ENCODE measurements around the gene OR1F1.

OR1F1 gene

DNA sequence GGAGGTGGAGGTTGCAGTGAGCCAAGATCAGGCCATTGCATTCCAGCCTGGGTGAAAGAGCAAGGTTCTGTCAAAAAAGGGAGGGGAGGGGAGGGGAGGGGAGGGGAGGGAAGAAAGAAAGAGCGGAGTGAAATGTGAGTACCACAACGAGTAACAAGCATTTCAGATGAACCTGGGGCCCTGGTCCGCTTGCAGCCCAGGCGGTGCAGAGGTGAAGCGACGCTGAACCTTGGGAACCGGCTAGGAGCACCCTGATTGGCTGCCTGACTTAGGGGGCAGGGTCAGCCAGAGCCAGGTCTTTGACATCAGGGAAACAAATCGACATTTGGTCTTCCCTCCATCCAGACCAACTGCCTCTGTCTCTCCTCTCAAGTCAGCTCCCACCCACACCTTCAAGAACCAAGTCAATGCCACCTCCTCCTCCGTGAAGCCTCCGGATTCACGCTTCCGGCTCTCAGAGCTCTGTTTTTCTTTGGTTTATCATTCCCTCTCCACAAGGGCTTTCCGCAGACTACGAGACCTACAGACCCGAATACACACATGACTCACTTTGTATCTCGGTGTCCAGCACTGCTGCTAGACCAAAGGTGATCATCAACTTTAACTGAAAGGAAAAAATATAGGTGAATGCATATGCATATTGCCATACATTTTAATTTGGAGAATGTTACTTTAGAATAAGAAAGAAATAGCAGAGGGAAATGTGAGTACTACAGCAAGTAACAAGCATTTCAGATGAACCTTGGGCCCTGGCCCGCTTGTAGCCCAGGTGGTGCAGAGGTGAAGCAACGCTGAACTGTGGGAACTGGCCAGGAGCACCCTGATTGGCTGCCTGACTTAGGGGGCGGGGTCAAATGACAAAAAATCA is 19.3 kb downstream of the OR1F1 start:
- DNase-seq, result no peak

DNA sequence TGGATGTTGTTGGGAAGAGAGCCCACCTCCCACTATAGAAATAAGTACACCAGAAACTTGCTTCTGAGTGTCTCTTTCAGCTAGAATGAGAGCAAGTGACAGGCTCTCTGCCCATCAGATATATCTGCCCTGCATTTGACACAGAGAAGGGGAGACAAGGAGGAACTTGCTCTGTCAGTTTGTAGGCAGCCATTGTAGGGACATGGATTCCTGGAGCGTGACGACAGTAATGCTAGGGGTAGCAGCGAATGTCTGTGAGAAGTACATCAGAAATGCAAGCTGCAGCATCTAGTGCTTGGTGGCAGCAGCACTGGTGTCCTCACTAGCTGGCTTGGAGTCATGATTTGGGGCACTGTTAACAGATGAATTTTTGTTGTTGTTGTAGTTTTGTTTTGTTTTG is 24.0 kb downstream of the OR1F1 start:
- DNase-seq, result no peak

DNA sequence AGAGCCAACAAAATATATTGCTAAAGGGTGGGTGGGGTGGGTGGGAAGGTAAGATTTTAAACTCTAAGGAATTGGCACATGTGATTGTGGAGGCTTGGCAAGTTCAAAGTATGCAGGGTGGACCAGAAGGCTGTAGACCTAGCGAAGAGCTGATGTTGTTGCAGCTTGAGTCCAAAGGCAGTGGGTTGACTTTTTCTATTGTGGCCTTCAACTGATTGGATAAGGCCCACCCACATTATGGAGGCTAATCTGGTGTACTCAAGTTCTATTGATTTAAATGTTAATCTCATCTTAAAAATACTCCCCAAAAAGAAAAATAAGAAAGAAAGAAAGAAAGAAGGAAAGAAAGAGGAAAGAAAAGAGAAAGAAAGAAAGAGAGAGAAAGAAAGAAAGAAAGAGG is 24.6 kb downstream of the OR1F1 start:
- DNase-seq, result no peak

DNA sequence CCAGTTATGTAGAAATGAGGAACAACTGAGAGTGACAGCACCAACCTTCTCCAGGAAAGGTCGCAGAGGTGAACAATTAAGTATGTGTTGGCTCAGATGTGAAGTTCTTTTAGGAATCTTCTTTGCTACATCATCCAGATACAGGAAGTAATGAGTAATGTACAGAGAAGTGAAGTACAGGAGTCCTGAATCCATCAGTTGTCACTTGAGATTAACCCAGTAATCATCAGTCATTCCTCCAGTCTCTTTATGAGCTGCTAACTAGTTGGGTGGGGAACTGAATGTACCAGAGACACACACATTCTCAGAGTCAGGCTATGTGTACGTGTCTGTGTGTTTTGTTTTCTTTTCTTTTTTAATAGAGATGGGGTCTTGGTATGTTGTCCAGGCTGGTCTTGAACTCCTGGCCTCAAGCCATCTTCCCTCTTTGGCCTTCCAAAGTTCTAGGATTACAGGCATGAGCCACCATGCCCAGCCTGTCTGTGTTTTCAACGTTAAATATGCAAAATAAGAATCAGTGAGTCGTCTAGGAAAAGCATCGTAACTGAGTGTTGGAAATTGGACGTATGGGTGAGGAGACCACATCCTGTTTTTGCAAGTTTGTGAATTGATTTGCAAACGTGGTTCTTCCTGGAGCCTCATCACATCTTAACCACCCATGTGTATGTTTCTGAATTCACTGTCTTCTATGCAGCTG is 27.0 kb downstream of the OR1F1 start:
- no peak for DNase-seq

DNA sequence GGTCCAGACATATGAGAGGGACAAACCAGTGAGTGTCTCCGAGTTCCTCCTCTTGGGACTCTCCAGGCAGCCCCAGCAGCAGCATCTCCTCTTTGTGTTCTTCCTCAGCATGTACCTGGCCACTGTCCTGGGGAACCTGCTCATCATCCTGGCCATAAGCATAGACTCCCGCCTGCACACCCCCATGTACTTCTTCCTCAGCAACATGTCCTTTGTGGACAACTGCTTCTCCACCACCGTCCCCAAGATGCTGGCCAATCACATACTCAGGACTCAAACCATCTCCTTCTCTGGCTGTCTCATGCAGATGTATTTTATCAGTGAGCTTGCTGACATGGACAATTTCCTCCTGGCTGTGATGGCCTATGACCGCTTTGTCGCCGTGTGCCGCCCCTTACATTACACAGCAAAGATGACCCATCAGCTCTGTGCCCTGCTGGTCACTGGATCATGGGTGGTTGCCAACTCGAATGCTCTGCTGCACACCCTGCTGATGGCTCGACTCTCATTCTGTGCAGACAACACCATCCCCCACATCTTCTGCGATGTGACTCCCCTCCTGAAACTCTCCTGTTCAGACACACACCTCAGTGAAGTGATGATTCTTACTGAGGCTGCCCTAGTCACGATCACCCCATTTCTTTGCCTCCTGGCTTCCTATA is 27.7 kb downstream of the OR1F1 start:
- no peak for DNase-seq

DNA sequence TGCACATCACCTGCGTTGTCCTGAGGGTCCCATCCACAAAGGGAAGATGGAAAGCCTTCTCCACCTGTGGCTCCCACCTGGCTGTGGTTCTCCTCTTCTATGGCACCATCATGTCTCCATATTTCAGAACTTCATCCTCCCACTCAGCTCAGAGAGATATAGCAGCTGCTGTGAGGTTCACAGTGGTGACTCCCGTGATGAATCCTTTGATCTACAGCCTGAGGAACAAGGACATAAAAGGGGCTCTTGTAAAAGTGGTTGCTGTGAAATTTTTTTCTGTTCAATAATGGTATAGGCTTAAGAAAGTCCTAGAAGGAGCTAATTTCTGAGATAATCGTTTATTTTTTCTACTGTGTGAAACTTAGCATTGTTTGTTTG is 28.2 kb downstream of the OR1F1 start:
- no peak for DNase-seq

DNA sequence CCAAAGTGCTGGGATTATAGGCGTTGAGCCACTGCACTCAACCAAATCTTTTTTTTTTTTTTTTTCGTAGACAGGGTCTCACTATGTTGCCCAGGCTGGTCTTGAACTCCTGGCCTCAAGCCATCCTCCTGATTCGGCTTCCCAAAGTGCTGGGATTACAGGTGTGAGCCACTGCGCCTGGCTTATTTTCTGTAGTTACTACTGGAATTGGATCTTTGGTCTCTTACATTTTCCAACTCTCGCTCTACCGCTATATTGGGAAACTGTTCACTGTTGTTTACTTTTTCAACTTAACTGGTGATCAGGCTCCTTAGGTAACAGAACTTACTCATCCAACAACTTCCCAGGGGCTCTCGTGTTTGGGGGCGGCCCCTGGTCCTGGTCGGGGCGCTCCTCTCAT is 32.8 kb downstream of the OR1F1 start:
- DNase-seq, result no peak

DNA sequence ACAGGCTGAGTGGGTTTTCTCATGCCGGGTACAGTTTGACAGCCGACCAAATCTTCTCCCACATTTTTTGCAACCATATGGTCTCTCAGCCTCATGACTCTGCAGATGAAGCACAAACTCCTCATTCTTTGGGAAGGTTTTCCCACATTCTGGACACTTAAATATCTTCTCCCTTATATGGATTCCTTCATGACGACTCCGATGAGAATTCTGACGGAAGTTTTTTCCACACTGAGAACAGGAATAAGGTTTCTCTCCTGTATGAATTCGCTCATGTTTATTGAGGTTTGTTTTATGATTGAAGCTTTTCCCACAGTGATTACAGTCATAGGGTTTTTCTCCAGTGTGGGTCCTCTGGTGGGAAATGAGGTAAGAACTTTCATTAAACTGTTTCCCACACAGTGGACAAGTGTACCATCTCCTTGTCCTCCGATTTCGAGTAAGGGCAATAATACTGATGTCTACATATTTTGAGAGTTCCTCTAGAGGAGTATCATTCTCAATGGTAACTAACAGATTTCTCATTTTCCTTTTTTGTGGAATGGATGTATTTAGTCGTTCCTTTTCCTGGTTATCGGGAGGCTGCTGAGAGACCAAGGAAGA is 36.0 kb downstream of the OR1F1 start:
- no peak for DNase-seq

DNA sequence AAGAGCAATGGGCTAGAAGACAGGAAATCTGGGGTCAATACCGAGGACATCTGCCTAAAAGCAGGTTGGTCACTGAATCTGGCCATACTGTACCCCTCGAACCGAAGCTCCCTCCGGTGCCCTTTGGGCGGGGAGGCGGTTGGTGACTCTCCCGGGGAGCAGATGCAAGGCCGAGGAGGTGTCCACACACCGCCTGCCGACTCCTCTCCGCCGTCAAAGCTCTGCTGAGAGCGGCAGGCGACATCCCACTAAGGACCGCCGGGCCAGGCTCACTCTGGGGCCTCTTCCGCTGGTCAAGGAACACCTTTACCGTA is 46.5 kb downstream of the OR1F1 start:
- DNase-seq, result no peak

DNA sequence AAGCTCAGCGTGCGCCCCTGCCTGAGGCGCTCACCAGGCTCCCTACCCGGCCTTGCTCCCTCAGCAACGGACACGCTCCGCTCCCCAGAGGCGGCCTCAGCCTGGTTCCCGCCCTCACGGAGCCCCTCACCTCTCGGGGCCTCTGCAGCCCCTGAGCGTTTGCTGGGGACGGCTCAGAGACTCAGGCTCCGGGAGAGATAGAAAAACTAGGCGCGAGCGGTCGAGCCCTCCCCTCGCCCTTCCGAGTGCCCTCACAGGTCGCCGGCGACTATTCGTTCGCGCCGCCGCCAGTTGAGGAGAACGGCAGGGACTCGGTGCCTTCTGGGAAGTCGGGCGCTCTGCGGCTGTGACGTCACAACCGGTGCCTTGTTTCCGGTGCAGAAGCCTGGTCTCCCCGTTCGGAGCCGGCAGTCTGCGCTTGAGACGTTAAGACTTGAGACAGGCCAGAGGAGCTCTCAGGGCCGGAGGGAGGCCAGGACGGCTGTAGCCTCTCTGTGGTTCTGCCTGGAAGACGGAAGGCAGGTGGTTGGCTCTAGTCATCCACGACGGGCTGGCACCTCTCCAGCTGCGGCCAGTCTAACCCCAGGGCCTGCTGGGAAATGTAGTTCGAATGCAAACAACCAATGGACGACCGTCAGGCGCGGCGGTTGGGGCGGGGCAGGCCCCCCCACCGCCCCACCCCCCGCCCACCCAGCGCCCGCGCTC is 47.0 kb downstream of the OR1F1 start, which contains the start of gene ZNF200:
ZNF200 (minus strand) TSS at position 302 of the 705 bp plus-strand sequence. CDS start 1,403 bp downstream, outside the sequence.
- peak; percentile 93 for DNase-seq

DNA sequence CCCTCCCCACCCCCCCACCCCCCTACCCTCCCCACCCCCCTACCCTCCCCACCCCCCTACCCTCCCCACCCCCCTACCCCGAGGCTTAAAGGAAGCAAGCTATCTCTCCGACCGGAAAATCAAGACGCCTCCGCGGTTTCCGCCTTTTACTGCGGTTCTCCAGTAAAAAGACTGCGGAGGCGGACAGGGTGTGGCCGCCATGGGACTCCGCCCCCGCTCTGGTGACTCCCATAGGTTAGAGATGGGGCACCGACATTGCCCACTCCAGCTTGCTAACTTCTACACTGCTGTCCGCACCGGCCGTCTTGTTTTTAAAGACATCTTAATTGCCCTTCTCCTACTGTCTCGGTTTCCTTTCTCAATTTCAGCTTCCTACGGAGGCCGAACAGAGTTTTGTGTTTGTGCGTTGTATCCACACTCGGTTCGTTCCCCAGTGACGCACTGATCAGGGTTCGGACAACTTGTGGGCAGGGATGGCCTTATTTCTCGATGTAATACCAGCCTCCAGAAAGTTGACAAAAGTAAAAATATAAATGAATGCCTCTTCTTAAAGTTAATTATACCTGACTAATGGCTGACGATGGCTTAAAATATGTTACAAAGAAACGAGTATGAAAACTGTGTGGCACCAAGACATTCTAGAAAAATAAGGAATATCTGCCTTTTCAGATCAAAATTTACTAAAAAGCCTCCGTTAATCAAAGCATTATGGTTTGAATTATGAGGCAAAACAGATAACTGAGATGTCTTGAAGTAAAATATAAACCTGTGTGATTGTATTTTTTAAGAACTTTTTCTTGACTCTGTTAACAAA is 48.1 kb downstream of the OR1F1 start:
- peak; percentile 42 for DNase-seq

DNA sequence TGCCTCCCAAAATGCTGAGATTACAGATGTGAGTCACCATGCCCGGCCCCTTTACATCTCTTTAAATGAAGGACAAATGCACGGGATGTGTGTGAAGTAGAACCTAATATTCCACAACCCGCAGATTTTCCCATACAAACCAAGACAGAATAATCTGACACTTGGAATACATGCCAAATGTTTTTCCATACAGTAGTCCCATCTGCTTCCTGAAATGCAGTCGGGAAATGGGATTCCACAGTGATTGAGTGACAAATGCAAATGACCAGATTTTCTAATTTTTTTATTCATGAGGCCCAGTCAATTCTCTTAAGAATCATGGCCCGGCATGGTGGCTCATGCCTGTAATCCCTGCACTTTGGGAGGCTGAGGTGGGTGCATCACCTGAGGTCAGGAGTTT is 53.8 kb downstream of the OR1F1 start:
- DNase-seq, result no peak

DNA sequence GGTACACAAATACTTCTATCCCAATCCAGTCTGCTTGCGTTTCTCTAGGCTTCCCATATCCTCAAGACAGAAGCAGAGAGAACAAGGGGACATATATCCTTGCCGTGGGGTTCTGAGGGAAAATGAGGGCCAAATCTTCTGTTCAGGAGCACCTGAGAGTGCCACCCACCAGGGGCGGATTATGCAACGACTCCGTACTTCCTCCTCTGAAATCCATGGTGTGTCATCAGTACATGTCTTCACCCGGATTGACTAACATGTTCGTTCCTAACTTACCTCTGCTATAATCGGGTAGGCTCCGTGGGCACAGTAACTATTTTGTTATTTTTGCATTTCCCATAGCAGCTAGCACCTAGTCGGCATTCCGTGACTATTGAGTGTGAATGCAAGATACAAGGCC is 54.7 kb downstream of the OR1F1 start:
- DNase-seq, result no peak

DNA sequence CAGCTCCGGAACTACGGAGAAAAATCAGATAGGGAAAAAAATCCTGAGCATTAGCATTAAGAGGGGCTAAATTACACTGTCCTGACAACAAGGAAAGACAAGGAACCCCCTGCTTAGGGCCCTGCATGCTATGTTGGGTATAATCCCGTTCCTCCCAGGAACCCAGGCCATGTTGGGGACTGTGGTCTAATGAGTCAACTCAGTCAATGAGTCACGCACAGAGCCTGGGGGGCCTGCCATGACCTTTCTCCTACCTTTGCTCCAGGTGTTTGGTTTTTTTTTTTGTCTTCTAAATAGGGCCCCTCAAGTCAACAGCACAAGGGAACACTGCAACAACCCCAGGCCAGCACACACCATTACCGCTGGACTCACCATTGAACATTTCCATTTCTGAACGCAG is 55.9 kb downstream of the OR1F1 start:
- no peak for DNase-seq

DNA sequence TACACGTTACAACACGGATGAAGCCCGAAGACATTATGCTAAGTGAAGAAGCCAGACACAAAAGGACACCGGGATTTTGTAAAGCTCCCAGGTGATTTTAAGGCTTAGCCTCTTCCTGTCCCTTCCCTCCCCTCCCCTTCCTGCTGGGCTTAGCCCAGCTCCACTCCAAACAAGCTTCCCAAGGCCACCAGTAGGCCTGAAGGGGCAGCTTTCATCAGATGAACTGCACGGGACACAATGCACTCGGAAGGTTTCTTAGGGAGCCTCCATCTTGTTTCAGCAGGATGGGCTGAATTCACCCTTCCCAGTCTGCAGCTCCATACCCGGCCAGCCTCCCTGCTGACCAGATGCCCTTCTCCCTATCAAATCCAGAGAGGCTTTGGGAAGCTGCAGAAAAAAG is 58.0 kb downstream of the OR1F1 start:
- no peak for DNase-seq

DNA sequence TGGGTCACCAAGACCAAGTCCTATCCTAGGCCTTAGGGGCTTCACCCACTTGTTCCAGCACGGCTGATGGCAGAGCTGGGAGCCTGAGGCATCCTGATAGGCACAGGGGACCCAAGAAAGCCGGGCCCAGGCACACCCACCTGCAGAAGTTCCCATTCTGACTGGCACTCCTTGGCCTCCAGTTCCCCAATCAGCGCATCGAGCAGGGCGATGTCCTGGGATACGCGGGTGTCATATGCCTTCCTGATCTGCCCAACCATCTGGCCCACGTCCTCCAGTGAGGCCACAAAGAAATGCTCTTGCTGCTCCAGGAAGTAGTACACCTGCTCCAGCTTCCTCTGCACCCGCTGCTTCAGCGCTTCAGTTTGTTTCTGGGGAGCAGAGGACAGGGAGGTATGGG is 58.9 kb downstream of the OR1F1 start:
- no peak for DNase-seq

DNA sequence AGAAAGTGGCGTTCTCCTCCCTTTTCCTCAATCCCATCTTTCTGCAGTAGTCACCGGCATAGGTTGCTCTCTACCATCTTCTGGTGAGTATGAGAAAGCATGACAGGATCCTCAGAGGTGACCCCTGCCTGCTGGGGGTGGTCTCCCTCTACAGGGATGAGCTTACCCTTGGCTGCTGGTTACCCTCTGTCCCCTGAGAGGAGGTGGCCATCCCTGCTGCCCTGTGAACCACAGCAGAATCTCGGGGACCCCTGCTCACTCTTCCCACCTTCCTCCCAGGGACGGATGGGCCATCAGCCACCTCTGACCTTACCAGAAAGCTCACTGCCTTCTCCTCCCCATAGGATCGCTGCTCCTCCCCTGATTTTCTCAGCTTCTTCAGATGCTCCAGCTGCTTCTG is 60.6 kb downstream of the OR1F1 start:
- DNase-seq, result no peak

DNA sequence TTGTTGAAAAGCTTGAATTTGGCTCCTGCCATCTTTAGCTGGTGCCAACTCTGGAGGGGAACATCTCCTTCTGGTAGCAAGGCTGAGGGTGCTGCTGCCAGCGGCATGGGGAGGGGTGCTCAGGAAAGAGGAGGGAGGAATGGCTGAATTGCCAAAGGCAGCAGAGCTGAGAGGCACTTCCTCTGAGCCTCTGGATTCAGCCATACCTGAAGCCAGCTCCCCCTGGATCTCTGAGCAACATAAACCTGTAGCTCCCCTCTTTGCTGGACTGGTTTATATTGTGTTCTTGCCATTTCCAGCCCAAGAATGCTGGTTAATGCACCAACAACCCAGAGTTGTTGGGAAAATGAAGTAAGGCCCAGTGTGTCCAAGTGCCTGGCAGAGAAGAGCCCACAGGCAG is 61.0 kb downstream of the OR1F1 start:
- no peak for DNase-seq

DNA sequence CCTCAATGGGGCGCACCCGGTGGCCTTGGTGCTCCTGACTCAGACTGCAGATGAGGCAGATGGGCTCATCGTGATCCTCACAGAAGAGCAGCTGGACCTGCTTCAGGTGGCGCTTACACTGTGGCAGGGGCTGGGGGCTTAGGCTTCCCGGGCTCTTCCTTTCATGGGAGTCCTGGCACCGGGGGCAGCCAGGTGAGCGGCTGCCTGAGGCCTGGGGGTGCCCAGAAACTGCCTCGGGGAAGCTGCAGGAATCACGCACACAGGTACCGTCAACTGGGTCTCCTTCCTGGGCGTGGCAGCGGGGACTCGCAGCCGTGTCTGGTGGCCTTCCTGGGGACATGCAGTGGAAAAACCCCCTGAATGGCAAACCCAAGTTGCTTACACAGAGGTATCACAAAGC is 61.4 kb downstream of the OR1F1 start:
- DNase-seq, result no peak

DNA sequence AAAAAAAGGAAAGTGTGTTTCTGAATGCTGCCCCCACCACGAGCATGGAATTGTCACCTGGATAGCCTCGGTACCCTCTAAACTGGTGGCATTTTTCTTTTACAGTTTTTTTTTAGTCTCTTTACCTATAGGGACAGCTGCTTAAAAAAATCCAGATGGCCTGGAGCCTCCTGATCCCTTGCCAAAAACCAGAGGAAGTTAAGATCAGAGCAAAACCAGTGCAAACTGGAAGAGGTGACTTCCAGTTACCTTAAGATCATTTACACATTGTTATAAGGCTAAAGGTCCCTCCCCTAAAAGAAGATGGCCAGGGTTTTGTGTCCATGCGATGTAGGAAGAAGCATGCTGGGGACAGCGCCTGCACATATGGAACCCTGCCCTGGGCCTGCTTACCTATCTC is 65.0 kb downstream of the OR1F1 start:
- no peak for DNase-seq

DNA sequence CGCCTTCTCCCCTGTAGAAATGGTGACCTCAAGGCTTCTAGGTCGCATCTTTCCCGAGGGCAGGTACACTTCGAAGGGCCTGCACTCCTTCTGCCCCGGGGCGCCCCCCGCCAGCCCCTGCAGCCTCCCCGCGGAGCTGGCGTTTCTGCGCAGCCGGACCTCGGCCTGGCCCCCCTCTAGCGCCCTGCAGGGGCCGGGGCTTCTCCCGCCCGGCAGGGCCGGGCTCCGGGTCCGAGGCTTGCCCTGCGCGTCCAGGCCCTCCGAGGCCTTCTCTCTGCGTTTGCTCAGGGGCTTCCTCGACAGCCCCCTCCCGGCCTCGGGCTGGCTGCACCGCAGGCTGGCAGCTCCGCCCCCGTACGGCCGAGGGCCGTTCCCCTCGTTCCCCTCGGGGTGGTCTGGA is 66.3 kb downstream of the OR1F1 start:
- no peak for DNase-seq
